Ascending aorta (tissue), 2 donors: ENCODE measurements around the gene KRTAP1-5. TPM values are rescaled to one million over a fixed set of nuclear protein-coding genes. Genes with fewer than 3 reads are reported as not detected.

Source experiments
- DNase-seq, 2 donors: peaks; one replicate each; pipeline ENCODE4 v3.0.0-alpha.2; 2019; ENCODE audit warnings: low spot score in 2 of 2
- H3K27ac ChIP-seq, 2 donors: fragments of 200-600 bp; sonication (generic); one replicate each; pipeline ENCODE4 v1.5.1; 2016 to 2017; ENCODE audit warnings: mild to moderate bottlenecking in 1 of 2
- H3K27me3 ChIP-seq: fragments of 200-600 bp; sonication (generic); one replicate; pipeline ENCODE4 v1.5.1; 2017
- H3K36me3 ChIP-seq, 2 donors: fragments of 200-600 bp; sonication (generic); one replicate each; pipeline ENCODE4 v1.5.1; 2016
- H3K4me1 ChIP-seq, 2 donors: fragments of 200-600 bp; sonication (generic); one replicate each; pipeline ENCODE4 v1.5.1; 2016 to 2017; ENCODE audit warnings: mild to moderate bottlenecking in 1 of 2
- H3K4me3 ChIP-seq, 2 donors: fragments of 200-600 bp; sonication (generic); one replicate each; pipeline ENCODE4 v1.5.1; 2016 to 2017; ENCODE audit warnings: mild to moderate bottlenecking in 1 of 2
- H3K9me3 ChIP-seq, 2 donors: fragments of 200-600 bp; sonication (generic); one replicate each; pipeline ENCODE4 v1.5.1; 2016
- CTCF ChIP-seq, 3 experiments: fragments of 200-600 bp in 2 of 3; fragments of 450-650 bp in 1 of 3; sonication (generic) in 2 of 3; IDR thresholded peaks; one replicate each; pipeline ENCODE4 v1.5.1; 2016 to 2019; ENCODE audit warnings: antibody characterized with exemption in 3 of 3, mild to moderate bottlenecking in 1 of 3, moderate library complexity in 1 of 3
- intact Hi-C: fragments of 100-400 bp; cut with DNase I; formaldehyde crosslinking; loops from one replicate; pipeline ENCODE4 v1.15.1; 2023
- total RNA-seq: library from RNA; depleted of rRNA; stranded (reverse); fragments of >200 nt; gene quantifications from one replicate; pipeline ENCODE4 v1.1.0, GENCODE V29; 2016

The KRTAP1-5 gene
- total RNA-seq, 1 donor from 2014 or later, result not detected

- Histone ChIP-seq H3K36me3 (no peaks in the 10 kb centered on the region), H3K27ac (no peak within 1 kb of the TSS), H3K27me3 (no peaks in the 10 kb centered on the region), H3K9me3 (no peaks in the 10 kb centered on the region), H3K4me3 (no peak within 1 kb of the TSS), H3K4me1 (no peaks in the 10 kb centered on the region)
- no peak for TF ChIP-seq CTCF (IDR thresholded peaks at IDR 0.05)
- no peak for DNase-seq
- intact Hi-C loops, result no loop called here
Observed at GRCh38 chr17:40984226-40984625, 42.8 kb downstream of the KRTAP1-5 start, which contains the start of gene KRT40. Gene KRT40, minus strand, starts transcription at chr17:40984326. Its CDS starts 53 bp downstream, at chr17:40984273.

- no peaks in the 10 kb centered on the region for H3K27me3 ChIP-seq
- H3K4me3 ChIP-seq, result no peak overlapping the region
- no peak for TF ChIP-seq CTCF (IDR thresholded peaks at IDR 0.05)
- H3K27ac ChIP-seq, result no peak overlapping the region
- no peaks in the 10 kb centered on the region for H3K4me1 ChIP-seq
- intact Hi-C loops, result no loop called here
- DNase-seq, result no peak
- H3K9me3 ChIP-seq, result no peaks in the 10 kb centered on the region
- H3K36me3 ChIP-seq, result no peaks in the 10 kb centered on the region
Observed at GRCh38 chr17:40981115-40981514, 45.9 kb downstream of the KRTAP1-5 start.

GRCh38 chr17:40980596-40980995 is 46.4 kb downstream of the KRTAP1-5 start:
- DNase-seq, result no peak
- intact Hi-C loops, result no loop called here
- no peak for TF ChIP-seq CTCF (IDR thresholded peaks at IDR 0.05)

GRCh38 chr17:40980117-40980516 is 46.9 kb downstream of the KRTAP1-5 start:
- Histone ChIP-seq H3K4me1 (no peaks in the 10 kb centered on the region), H3K9me3 (no peaks in the 10 kb centered on the region), H3K4me3 (no peak overlapping the region), H3K27me3 (no peaks in the 10 kb centered on the region), H3K36me3 (no peaks in the 10 kb centered on the region), H3K27ac (no peak overlapping the region)
- intact Hi-C loops, result no loop called here
- TF ChIP-seq CTCF (IDR thresholded peaks at IDR 0.05), result no peak
- no peak for DNase-seq

More at GRCh38 chr17:40980596-40980995, 46.4 kb downstream of the KRTAP1-5 start:
- no peaks in the 10 kb centered on the region for H3K36me3 ChIP-seq
- no peaks in the 10 kb centered on the region for H3K27me3 ChIP-seq
- H3K9me3 ChIP-seq, result no peaks in the 10 kb centered on the region
- no peaks in the 10 kb centered on the region for H3K4me1 ChIP-seq
- no peak overlapping the region for H3K4me3 ChIP-seq
- no peak overlapping the region for H3K27ac ChIP-seq

GRCh38 chr17:40978575-40979151 is 48.3 kb downstream of the KRTAP1-5 start:
- no peaks in the 10 kb centered on the region for H3K27me3 ChIP-seq
- intact Hi-C loops, result no loop called here

More at GRCh38 chr17:40978575-40979151, 48.3 kb downstream of the KRTAP1-5 start:
- no peaks in the 10 kb centered on the region for H3K9me3 ChIP-seq
- no peaks in the 10 kb centered on the region for H3K4me1 ChIP-seq
- H3K4me3 ChIP-seq, result no peak overlapping the region
- no peaks in the 10 kb centered on the region for H3K36me3 ChIP-seq
- no peak for TF ChIP-seq CTCF (IDR thresholded peaks at IDR 0.05)
- DNase-seq, result no peak
- H3K27ac ChIP-seq, result no peak overlapping the region

Other genes with a start within 250 kb of the KRTAP1-5 start
- not detected for gene KRT27, start 244.7 kb downstream of the KRTAP1-5 start, total RNA-seq
- gene KRT28, start 227.2 kb downstream of the KRTAP1-5 start, total RNA-seq, result not detected
- gene KRT10, start 204.6 kb downstream of the KRTAP1-5 start, total RNA-seq, result 0.85 TPM
- gene KRT12, start 160.0 kb downstream of the KRTAP1-5 start, total RNA-seq, result not detected
- not detected for gene KRT20, start 142.0 kb downstream of the KRTAP1-5 start, total RNA-seq
- gene KRT23, start 89.6 kb downstream of the KRTAP1-5 start, total RNA-seq, result not detected
- gene KRT39, start 60.3 kb downstream of the KRTAP1-5 start, total RNA-seq, result not detected
- gene KRT40, start 42.9 kb downstream of the KRTAP1-5 start, total RNA-seq, result not detected
- not detected for gene KRTAP3-3, start 33.0 kb downstream of the KRTAP1-5 start, total RNA-seq
- gene KRTAP3-2, start 27.3 kb downstream of the KRTAP1-5 start, total RNA-seq, result not detected
- gene KRTAP3-1, start 18.1 kb downstream of the KRTAP1-5 start, total RNA-seq, result not detected
- gene KRTAP1-4, start 3.0 kb upstream of the KRTAP1-5 start, total RNA-seq, result not detected
- not detected for gene KRTAP1-3, start 7.7 kb upstream of the KRTAP1-5 start, total RNA-seq
- gene KRTAP1-1, start 14.2 kb upstream of the KRTAP1-5 start, total RNA-seq, result not detected
- not detected for gene KRTAP2-1, start 20.1 kb upstream of the KRTAP1-5 start, total RNA-seq
- gene KRTAP2-2, start 28.0 kb upstream of the KRTAP1-5 start, total RNA-seq, result not detected
- not detected for gene KRTAP2-3, start 32.9 kb upstream of the KRTAP1-5 start, total RNA-seq
- gene KRTAP2-4, start 38.7 kb upstream of the KRTAP1-5 start, total RNA-seq, result not detected
- gene KRTAP4-7, start 56.9 kb upstream of the KRTAP1-5 start, total RNA-seq, result not detected
- gene KRTAP4-8, start 70.9 kb upstream of the KRTAP1-5 start, total RNA-seq, result not detected
- not detected for gene KRTAP4-16, start 75.0 kb upstream of the KRTAP1-5 start, total RNA-seq
- gene KRTAP4-9, start 78.2 kb upstream of the KRTAP1-5 start, total RNA-seq, result not detected
- not detected for gene KRTAP4-11, start 91.2 kb upstream of the KRTAP1-5 start, total RNA-seq
- not detected for gene KRTAP4-12, start 97.0 kb upstream of the KRTAP1-5 start, total RNA-seq
- gene KRTAP4-6, start 113.3 kb upstream of the KRTAP1-5 start, total RNA-seq, result not detected
- gene KRTAP4-5, start 122.6 kb upstream of the KRTAP1-5 start, total RNA-seq, result not detected
- gene KRTAP4-4, start 133.5 kb upstream of the KRTAP1-5 start, total RNA-seq, result not detected
- gene KRTAP4-3, start 141.0 kb upstream of the KRTAP1-5 start, total RNA-seq, result not detected
- gene KRTAP4-2, start 151.0 kb upstream of the KRTAP1-5 start, total RNA-seq, result not detected
- gene KRTAP4-1, start 157.7 kb upstream of the KRTAP1-5 start, total RNA-seq, result not detected
- gene KRTAP9-1, start 162.7 kb upstream of the KRTAP1-5 start, total RNA-seq, result not detected
- gene KRTAP9-2, start 199.4 kb upstream of the KRTAP1-5 start, total RNA-seq, result not detected
- not detected for gene KRTAP9-3, start 205.2 kb upstream of the KRTAP1-5 start, total RNA-seq
- gene KRTAP9-8, start 210.8 kb upstream of the KRTAP1-5 start, total RNA-seq, result not detected
- gene KRTAP9-4, start 222.5 kb upstream of the KRTAP1-5 start, total RNA-seq, result not detected
- gene KRTAP9-9, start 228.2 kb upstream of the KRTAP1-5 start, total RNA-seq, result not detected
- not detected for gene KRTAP9-6, start 238.2 kb upstream of the KRTAP1-5 start, total RNA-seq
- not detected for gene KRTAP9-7, start 248.5 kb upstream of the KRTAP1-5 start, total RNA-seq